WI38 (cell line): Measurements from ENCODE around the gene CXCR1.
"Not testable (repeated sequence)": the region's sequence is repeated elsewhere in the genome, so short reads cannot be mapped to it uniquely, and the experiment has no call there.

Experiments used
- H3K4me3 ChIP-seq: 2 replicates; pipeline ENCODE4 v1.5.1; 2011; ENCODE audit warnings: low read depth, mild to moderate bottlenecking, control low read depth, low read length
- CTCF ChIP-seq: IDR thresholded peaks from 2 replicates; pipeline ENCODE4 v1.5.1; 2012; ENCODE audit warnings: low read depth, mild to moderate bottlenecking, control low read depth, low read length

The CXCR1 gene

GRCh38 chr2:218128781-218129457 lies 37.8 kb downstream of the CXCR1 start:
- no peak overlapping the region for H3K4me3 ChIP-seq
- TF ChIP-seq CTCF: no peak

DNA sequence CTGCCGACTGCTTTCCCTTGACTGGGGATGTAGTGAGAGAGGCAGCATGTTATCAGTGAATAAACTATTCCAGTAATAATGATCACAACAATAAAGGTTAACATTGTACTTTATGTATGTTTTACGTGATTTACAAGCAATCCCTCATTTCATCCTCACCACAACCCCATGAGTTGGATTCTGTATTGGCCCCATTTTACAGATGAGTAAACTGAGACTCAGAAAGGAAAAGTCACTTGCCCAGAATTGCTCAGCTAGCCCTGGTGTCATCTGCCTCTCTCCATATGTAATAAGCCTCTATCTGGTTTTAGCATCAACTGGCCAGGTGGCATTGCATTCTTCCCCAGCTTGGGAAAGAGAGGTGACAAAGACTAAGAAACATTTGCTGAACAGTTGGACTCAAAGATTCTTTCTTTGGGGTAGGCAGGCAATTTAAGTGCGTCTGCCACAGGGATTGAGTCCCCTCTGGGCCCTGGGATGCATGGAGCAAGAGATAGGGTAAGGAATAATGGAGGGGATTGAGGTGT lies 38.8 kb downstream of the CXCR1 start:
- no peak for TF ChIP-seq CTCF
- no peak overlapping the region for H3K4me3 ChIP-seq

GRCh38 chr2:218125626-218126080 lies 41.1 kb downstream of the CXCR1 start, which contains the start of gene CXCR2:
CXCR2 (plus strand) TSS chr2:218126028; CDS start chr2:218134802, 8,774 bp downstream.
- TF ChIP-seq CTCF: no peak
- H3K4me3 ChIP-seq: no peak within 1 kb of the TSS

DNA sequence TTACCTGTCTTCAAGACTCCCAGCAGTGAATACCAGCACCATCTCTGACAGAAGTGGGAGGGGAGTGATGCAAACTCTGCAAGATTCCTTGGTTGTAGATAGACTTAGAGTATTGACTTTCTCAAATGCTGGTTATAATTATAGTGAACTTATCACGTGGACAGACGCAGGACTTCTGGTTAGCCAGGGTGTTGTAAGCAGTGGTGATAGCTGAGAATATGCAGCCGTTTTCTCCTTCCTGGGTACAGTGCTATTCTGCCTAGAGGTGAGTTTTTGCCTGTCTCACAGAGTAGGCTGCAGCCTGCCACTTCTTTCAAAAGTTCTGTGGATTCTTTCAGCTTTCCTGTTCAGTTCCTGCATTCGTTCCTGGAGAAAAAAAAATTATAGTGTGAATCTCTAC lies 41.7 kb downstream of the CXCR1 start:
- no peak overlapping the region for H3K4me3 ChIP-seq
- no peak for TF ChIP-seq CTCF

DNA sequence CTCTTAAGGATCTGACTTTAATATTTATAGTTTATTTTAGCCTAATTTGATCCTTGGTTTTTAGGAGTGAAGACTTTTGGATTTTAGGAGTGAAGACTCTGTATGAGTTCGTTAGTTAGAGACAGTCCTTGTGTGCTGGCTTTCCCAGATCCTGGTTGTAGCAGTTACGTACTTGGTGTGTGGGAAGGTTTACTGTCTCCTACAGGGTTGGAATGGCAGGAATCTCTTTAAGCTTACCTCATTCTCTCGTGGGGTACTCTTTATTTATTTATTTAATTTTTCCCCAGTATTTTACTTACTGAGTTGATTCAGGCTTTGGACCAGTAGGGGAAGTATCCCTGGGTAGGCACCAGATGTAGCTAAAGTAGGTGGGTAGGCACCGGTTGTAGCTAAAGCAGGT lies 42.8 kb downstream of the CXCR1 start:
- no peak for TF ChIP-seq CTCF
- H3K4me3 ChIP-seq: no peak overlapping the region

DNA sequence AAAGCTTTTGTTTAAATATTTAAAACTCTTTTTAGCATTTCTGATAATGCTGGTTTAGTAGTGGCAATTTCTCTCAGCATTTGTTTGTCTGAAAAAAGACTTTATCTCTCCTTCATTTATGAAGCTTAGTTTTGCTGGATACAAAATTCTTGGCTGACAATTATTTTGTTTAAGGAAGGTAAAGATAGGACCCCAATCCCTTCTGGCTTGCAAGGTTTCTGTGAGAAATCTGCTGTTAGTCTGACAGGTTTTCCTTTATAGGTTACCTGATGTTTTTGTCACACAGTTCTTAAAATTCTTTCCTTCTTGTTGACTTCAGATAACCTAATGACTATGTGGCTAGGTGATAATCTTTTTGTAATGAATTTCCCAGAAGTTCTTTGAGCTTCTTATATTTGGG lies 44.5 kb downstream of the CXCR1 start:
- H3K4me3 ChIP-seq: not testable (repeated sequence)

GRCh38 chr2:218121789-218122188 lies 45.0 kb downstream of the CXCR1 start:
- not testable (repeated sequence) for H3K4me3 ChIP-seq
